Natural killer cell (primary cell): ENCODE data around the gene STN1. TPM values are rescaled to one million over a fixed set of nuclear protein-coding genes. Genes with fewer than 3 reads are reported as not detected.

Source experiments
- ATAC-seq, 3 donors: fragments of 150-1000 bp in 2 of 3; fragments of 200-7000 bp in 1 of 3; cut with Tn5 transposase; 1 replicate in 1 of 3; 2 replicates in 2 of 3; pipeline ENCODE4 v1.10.0; 2021; ENCODE audit warnings: mild to moderate bottlenecking in 2 of 3, moderate library complexity in 2 of 3
- DNase-seq, 2 donors: peaks; one replicate each; pipeline versions ENCODE4 v3.0.0 to v3.0.0-alpha.2; 2013 to 2021; ENCODE audit warnings: mixed read lengths in 1 of 2
- H3K27ac ChIP-seq: one replicate; pipeline ENCODE4 v1.5.1; 2013; ENCODE audit warnings: mild to moderate bottlenecking, low read length
- H3K27me3 ChIP-seq: one replicate; pipeline ENCODE4 v1.6.1; 2013; ENCODE audit warnings: low read length; ENCODE audit not compliant: control insufficient read depth, insufficient read depth
- H3K36me3 ChIP-seq: one replicate; pipeline ENCODE4 v1.6.1; 2013; ENCODE audit warnings: low read length; ENCODE audit not compliant: control insufficient read depth, insufficient read depth
- H3K4me1 ChIP-seq: one replicate; pipeline ENCODE4 v1.6.1; 2013; ENCODE audit warnings: low read length; ENCODE audit not compliant: control insufficient read depth, insufficient read depth
- H3K4me3 ChIP-seq: one replicate; pipeline ENCODE4 v1.5.1; 2013; ENCODE audit warnings: low read length
- H3K9me3 ChIP-seq: one replicate; pipeline ENCODE4 v1.6.1; 2013; ENCODE audit warnings: low read length; ENCODE audit not compliant: control insufficient read depth, insufficient read depth
- H3K27ac Mint-ChIP-seq, 2 donors: one replicate each; pipeline ENCODE4 v1.8.0; 2022; ENCODE audit warnings: mild to moderate bottlenecking in 2 of 2, mixed read lengths in 2 of 2, moderate library complexity in 1 of 2
- H3K27me3 Mint-ChIP-seq, 2 donors: one replicate each; pipeline ENCODE4 v1.8.0; 2022; ENCODE audit warnings: low read depth in 2 of 2, mixed read lengths in 2 of 2
- H3K36me3 Mint-ChIP-seq: one replicate; pipeline ENCODE4 v1.8.0; 2022; ENCODE audit warnings: mixed read lengths
- H3K4me1 Mint-ChIP-seq, 2 donors: one replicate each; pipeline ENCODE4 v1.8.0; 2022; ENCODE audit warnings: mixed read lengths in 2 of 2
- H3K4me3 Mint-ChIP-seq: one replicate; pipeline ENCODE4 v1.8.0; 2022; ENCODE audit warnings: mild to moderate bottlenecking, moderate library complexity, mixed read lengths
- H3K9me3 Mint-ChIP-seq, 2 donors: one replicate each; pipeline ENCODE4 v1.8.0; 2022; ENCODE audit warnings: mixed read lengths in 2 of 2
- WGBS: methylation state at CpG from one replicate; pipeline ENCODE4 v1.1.7; 2013; ENCODE audit warnings: missing lambda C conversion rate; ENCODE audit not compliant: insufficient coverage; 5-methylcytosine and 5-hydroxymethylcytosine counted together
- intact Hi-C: fragments of 100-400 bp; cut with micrococcal nuclease; formaldehyde crosslinking; loops from one replicate; pipeline ENCODE4 v1.14.2; 2022
- total RNA-seq, 4 donors: library from RNA; stranded (reverse); fragments of 120-200 nt in 1 of 4; gene quantifications; one replicate each; pipeline versions ENCODE4 v1.2.3 to v1.2.4, GENCODE V29; 2013 to 2022
- TF ChIP-seq, protein P1 (sequence below): fragments of 200-600 bp; IDR thresholded peaks from one replicate; pipeline ENCODE4 v1.8.0; 2022; ENCODE audit warnings: antibody characterized with exemption

The STN1 gene
- total RNA-seq, 3 donors from 2014 or later (not counting 1 experiment from before 2014, with no cell fraction given) = 31.7 to 53.4 (median 34.0) TPM

DNA sequence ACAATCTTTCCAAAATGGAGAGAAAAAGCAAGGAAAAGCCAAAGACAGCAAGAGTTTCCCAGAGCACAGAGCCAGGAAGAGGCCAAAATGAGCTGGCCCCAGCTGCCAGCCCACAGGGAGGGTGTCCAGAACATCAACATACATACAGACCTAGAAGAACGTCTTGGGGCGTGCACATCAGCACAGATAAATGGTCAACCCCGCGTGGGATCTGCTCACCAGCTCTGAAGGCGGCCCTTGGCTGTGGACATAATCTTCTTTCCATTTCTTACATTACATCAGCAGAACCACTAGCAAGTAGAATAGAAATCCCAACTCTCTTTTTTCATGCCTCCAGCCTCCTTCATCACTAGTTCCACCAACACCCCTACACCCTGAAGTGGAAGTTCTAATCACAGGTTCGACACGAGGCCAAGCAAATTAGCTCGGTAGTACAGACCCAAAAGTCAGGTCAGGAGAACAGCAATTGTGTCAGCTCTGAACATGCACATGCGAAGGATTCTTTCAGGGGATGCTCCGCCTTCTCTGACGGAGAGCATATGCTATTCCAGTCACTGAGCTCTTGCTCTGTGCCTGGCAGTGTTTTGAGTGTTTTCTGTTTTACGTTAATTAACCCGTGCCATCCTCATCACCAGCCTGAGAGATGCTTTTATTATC lies 79.0 kb downstream of the STN1 start:
- DNase-seq (no peak), ATAC-seq (no peak)
- Mint-ChIP-seq H3K9me3 (no peaks in the 10 kb centered on the region), H3K36me3 (no peaks in the 10 kb centered on the region), H3K27ac (no peak overlapping the region), H3K4me3 (no peak overlapping the region), H3K4me1 (no peaks in the 10 kb centered on the region), H3K27me3 (peaks cover 0 to 3% of the 10 kb centered on the region in 2 donors)
- Histone ChIP-seq H3K4me1 (no peaks in the 10 kb centered on the region), H3K27me3 (no peaks in the 10 kb centered on the region), H3K9me3 (no peaks in the 10 kb centered on the region), H3K27ac (no peak overlapping the region), H3K36me3 (no peaks in the 10 kb centered on the region), H3K4me3 (no peak overlapping the region)
- TF ChIP-seq, protein P1, sequence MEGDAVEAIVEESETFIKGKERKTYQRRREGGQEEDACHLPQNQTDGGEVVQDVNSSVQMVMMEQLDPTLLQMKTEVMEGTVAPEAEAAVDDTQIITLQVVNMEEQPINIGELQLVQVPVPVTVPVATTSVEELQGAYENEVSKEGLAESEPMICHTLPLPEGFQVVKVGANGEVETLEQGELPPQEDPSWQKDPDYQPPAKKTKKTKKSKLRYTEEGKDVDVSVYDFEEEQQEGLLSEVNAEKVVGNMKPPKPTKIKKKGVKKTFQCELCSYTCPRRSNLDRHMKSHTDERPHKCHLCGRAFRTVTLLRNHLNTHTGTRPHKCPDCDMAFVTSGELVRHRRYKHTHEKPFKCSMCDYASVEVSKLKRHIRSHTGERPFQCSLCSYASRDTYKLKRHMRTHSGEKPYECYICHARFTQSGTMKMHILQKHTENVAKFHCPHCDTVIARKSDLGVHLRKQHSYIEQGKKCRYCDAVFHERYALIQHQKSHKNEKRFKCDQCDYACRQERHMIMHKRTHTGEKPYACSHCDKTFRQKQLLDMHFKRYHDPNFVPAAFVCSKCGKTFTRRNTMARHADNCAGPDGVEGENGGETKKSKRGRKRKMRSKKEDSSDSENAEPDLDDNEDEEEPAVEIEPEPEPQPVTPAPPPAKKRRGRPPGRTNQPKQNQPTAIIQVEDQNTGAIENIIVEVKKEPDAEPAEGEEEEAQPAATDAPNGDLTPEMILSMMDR = no peak
- intact Hi-C loops = no loop called here
- 94% methylated on average over 13 of the region's 13 CpGs for WGBS

- no peaks in the 10 kb centered on the region for H3K9me3 Mint-ChIP-seq
- Histone ChIP-seq H3K9me3 (no peaks in the 10 kb centered on the region), H3K36me3 (no peaks in the 10 kb centered on the region), H3K4me3 (no peak overlapping the region), H3K27me3 (no peaks in the 10 kb centered on the region), H3K4me1 (no peaks in the 10 kb centered on the region), H3K27ac (no peak overlapping the region)
- DNase-seq (no peak), ATAC-seq (no peak)
- TF ChIP-seq, protein P1 = no peak
- H3K4me3 Mint-ChIP-seq = no peak overlapping the region
- peaks cover 0 to 3% of the 10 kb centered on the region in 2 donors for H3K27me3 Mint-ChIP-seq
- 89% methylated on average over 4 of the region's 4 CpGs for WGBS
- no peaks in the 10 kb centered on the region for H3K36me3 Mint-ChIP-seq
- H3K4me1 Mint-ChIP-seq = no peaks in the 10 kb centered on the region
- H3K27ac Mint-ChIP-seq = no peak overlapping the region
- intact Hi-C loops = no loop called here
Observed at GRCh38 chr10:103838070-103838395, 80.0 kb downstream of the STN1 start.

GRCh38 chr10:103837370-103838069 lies 80.5 kb downstream of the STN1 start:
- H3K9me3 ChIP-seq = no peaks in the 10 kb centered on the region

More at GRCh38 chr10:103837370-103838069, 80.5 kb downstream of the STN1 start:
- H3K27ac ChIP-seq = no peak overlapping the region
- ATAC-seq (no peak), DNase-seq (no peak)
- H3K36me3 Mint-ChIP-seq = no peaks in the 10 kb centered on the region
- WGBS = 69% methylated on average over 10 of the region's 10 CpGs
- H3K27me3 Mint-ChIP-seq = peaks cover 0 to 2% of the 10 kb centered on the region in 2 donors
- no peak overlapping the region for H3K27ac Mint-ChIP-seq
- no peak overlapping the region for H3K4me3 Mint-ChIP-seq
- no peaks in the 10 kb centered on the region for H3K36me3 ChIP-seq
- H3K4me1 ChIP-seq = no peaks in the 10 kb centered on the region
- H3K27me3 ChIP-seq = no peaks in the 10 kb centered on the region
- no peaks in the 10 kb centered on the region for H3K4me1 Mint-ChIP-seq
- TF ChIP-seq, protein P1 = no peak
- intact Hi-C loops = no loop called here
- H3K4me3 ChIP-seq = no peak overlapping the region
- no peaks in the 10 kb centered on the region for H3K9me3 Mint-ChIP-seq
